ENCODE results near the gene NME4. TPM values are rescaled to one million over a fixed set of nuclear protein-coding genes. Genes with fewer than 3 reads are reported as not detected.

The NME4 gene
- total RNA-seq, 1 donor from 2014 or later = 91.3 TPM

Other genes with a start within 250 kb of the NME4 start
- gene HBZ, start 244.6 kb upstream of the NME4 start, total RNA-seq = not detected
- gene HBM, start 231.2 kb upstream of the NME4 start, total RNA-seq = not detected
- gene HBA2, start 224.3 kb upstream of the NME4 start, total RNA-seq = 86.1 TPM
- gene HBA1, start 220.5 kb upstream of the NME4 start, total RNA-seq = 91.7 TPM
- gene HBQ1, start 216.7 kb upstream of the NME4 start, total RNA-seq = not detected
- 23.5 TPM for gene LUC7L, start 167.8 kb upstream of the NME4 start, total RNA-seq
- gene FAM234A, start 162.4 kb upstream of the NME4 start, total RNA-seq = 144 TPM
- gene RGS11, start 121.3 kb upstream of the NME4 start, total RNA-seq = 15.4 TPM
- gene ARHGDIG, start 116.6 kb upstream of the NME4 start, total RNA-seq = 9.3 TPM
- 1.6 TPM for gene PDIA2, start 114.0 kb upstream of the NME4 start, total RNA-seq
- gene AXIN1, start 44.5 kb upstream of the NME4 start, total RNA-seq = 12.8 TPM
- gene MRPL28, start 26.7 kb upstream of the NME4 start, total RNA-seq = 83.1 TPM
- 32.1 TPM for gene PGAP6, start 15.2 kb upstream of the NME4 start, total RNA-seq
- 10.6 TPM for gene DECR2, start 4.7 kb downstream of the NME4 start, total RNA-seq
- gene RAB11FIP3, start 28.4 kb downstream of the NME4 start, total RNA-seq = 23.3 TPM
- 16.8 TPM for gene CAPN15, start 130.5 kb downstream of the NME4 start, total RNA-seq
- not detected for gene PRR35, start 163.2 kb downstream of the NME4 start, total RNA-seq
- 0.57 TPM for gene NHLRC4, start 169.8 kb downstream of the NME4 start, total RNA-seq
- 16.6 TPM for gene PIGQ, start 172.8 kb downstream of the NME4 start, total RNA-seq
- 8.8 TPM for gene RAB40C, start 192.9 kb downstream of the NME4 start, total RNA-seq
- gene WFIKKN1, start 233.8 kb downstream of the NME4 start, total RNA-seq = 0.16 TPM
- 53.5 TPM for gene METTL26, start 239.1 kb downstream of the NME4 start, total RNA-seq
- 194 TPM for gene MCRIP2, start 244.6 kb downstream of the NME4 start, total RNA-seq

All from Right ventricle myocardium inferior (tissue), 1 donor.